Stimulated activated CD4-positive, alpha-beta T cell treated with anti-CD3 and anti-CD28 coated beads, Interleukin-15, amount 100 ng/mL, for 24 hours (primary cell): ENCODE measurements around the gene BNIP1.

Source experiments
- DNase-seq: peaks from one replicate; pipeline ENCODE4 v3.0.0-alpha.2; 2020

The BNIP1 gene

GRCh38 chr5:173172166-173172565, 27.8 kb downstream of the BNIP1 start:
- no peak for DNase-seq

- DNase-seq = no peak
Measured at GRCh38 chr5:173175523-173175922, 31.2 kb downstream of the BNIP1 start.

GRCh38 chr5:173178369-173178910, 34.1 kb downstream of the BNIP1 start:
- no peak for DNase-seq

GRCh38 chr5:173180331-173180730, 36.0 kb downstream of the BNIP1 start:
- no peak for DNase-seq

- peak; percentile 14 for DNase-seq
Measured at GRCh38 chr5:173187054-173187743, 42.9 kb downstream of the BNIP1 start.

GRCh38 chr5:173188280-173188679, 43.9 kb downstream of the BNIP1 start:
- no peak for DNase-seq

GRCh38 chr5:173191015-173191414, 46.7 kb downstream of the BNIP1 start:
- no peak for DNase-seq

- no peak for DNase-seq
Measured at GRCh38 chr5:173191561-173191960, 47.2 kb downstream of the BNIP1 start.

- no peak for DNase-seq
Measured at GRCh38 chr5:173192561-173192960, 48.2 kb downstream of the BNIP1 start.

- DNase-seq = no peak
Measured at GRCh38 chr5:173196133-173196952, 52.0 kb downstream of the BNIP1 start.

- DNase-seq = no peak
Measured at GRCh38 chr5:173197375-173197891, 53.1 kb downstream of the BNIP1 start.

- no peak for DNase-seq
Measured at GRCh38 chr5:173198049-173198448, 53.7 kb downstream of the BNIP1 start.

- no peak for DNase-seq
Measured at GRCh38 chr5:173200356-173200755, 56.0 kb downstream of the BNIP1 start.

- DNase-seq = no peak
Measured at GRCh38 chr5:173201636-173202265, 57.4 kb downstream of the BNIP1 start.

- no peak for DNase-seq
Measured at GRCh38 chr5:173202266-173202875, 58.0 kb downstream of the BNIP1 start.

GRCh38 chr5:173204185-173204979, 60.1 kb downstream of the BNIP1 start:
- peak; percentile 19 for DNase-seq

- no peak for DNase-seq
Measured at GRCh38 chr5:173205916-173206315, 61.6 kb downstream of the BNIP1 start.

- no peak for DNase-seq
Measured at GRCh38 chr5:173208296-173208695, 64.0 kb downstream of the BNIP1 start.

- DNase-seq = no peak
Measured at GRCh38 chr5:173210877-173211276, 66.5 kb downstream of the BNIP1 start.

- no peak for DNase-seq
Measured at GRCh38 chr5:173211284-173211683, 67.0 kb downstream of the BNIP1 start.

GRCh38 chr5:173213236-173213933, 69.1 kb downstream of the BNIP1 start:
- no peak for DNase-seq
